Measurements from ENCODE around the gene MOCOS.

DNA sequence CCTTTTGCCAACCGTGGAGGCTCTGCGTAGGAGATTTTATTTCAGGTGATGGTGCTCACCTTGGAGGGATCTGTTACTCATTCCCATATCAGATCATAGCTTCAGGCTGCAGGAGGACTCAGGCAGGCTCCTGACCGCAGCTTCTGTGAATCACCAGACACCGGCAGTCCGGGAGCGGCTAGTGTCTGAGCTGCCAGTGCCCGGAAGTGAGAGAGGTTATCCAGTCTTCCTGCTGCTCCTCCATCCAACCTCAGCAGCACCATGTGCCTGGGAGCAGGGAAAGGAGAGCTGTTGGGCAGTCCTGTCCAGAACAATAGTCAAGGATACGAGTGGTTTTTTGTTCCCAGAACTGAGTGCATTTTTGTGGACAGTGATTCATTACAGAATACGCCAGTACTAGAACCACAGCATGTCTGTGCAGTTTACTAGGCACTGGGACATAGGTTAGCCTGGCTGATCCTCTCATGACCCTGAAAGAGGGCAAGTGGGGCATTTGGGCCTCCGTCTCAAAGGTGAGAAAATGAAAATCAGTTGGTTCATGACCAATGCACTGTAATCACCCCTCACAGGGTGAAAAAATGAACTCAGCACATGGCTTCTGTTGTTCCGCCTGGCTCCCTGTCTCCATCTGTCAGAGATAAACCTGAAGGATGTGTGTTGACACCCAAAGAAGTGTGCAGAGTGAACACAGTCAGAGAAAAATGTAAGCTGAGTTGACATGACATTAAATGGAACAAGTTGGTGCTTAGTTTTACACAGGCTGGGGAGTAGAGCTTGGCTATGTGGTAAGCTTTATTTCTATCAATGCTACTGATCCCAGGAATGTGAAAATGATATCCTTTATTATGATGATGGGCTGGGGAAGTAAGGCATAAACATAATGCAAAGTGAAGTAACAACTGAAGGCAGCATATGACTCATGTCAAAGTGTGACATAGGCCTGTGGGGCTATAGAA is 122.4 kb downstream of the MOCOS start:
- no peak for TF ChIP-seq POLR2A (IDR thresholded peaks at IDR 0.05)
- TF ChIP-seq, protein P1, sequence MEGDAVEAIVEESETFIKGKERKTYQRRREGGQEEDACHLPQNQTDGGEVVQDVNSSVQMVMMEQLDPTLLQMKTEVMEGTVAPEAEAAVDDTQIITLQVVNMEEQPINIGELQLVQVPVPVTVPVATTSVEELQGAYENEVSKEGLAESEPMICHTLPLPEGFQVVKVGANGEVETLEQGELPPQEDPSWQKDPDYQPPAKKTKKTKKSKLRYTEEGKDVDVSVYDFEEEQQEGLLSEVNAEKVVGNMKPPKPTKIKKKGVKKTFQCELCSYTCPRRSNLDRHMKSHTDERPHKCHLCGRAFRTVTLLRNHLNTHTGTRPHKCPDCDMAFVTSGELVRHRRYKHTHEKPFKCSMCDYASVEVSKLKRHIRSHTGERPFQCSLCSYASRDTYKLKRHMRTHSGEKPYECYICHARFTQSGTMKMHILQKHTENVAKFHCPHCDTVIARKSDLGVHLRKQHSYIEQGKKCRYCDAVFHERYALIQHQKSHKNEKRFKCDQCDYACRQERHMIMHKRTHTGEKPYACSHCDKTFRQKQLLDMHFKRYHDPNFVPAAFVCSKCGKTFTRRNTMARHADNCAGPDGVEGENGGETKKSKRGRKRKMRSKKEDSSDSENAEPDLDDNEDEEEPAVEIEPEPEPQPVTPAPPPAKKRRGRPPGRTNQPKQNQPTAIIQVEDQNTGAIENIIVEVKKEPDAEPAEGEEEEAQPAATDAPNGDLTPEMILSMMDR (IDR thresholded peaks at IDR 0.05), result no peak
